Choroid plexus epithelial cell (primary cell): ENCODE results near the gene TTC39C.
A peak's percentile ranks its signal among the peaks of the same experiment; 100 is the strongest.

Source experiments
- DNase-seq: peaks from one replicate; pipeline ENCODE4 v3.0.0-alpha.2; 2010; ENCODE audit warnings: low read depth
- H3K4me3 ChIP-seq: 2 replicates; pipeline ENCODE4 v1.5.1; 2011; ENCODE audit warnings: low read depth, mild to moderate bottlenecking, control low read depth, low read length, moderate library complexity
- CTCF ChIP-seq: conservative IDR thresholded peaks from 2 replicates; pipeline ENCODE4 v1.5.1; 2011; ENCODE audit warnings: low read depth, mild to moderate bottlenecking, control low read depth, inconsistent platforms, low read length, moderate library complexity

The TTC39C gene

GRCh38 chr18:24063121-24063731 lies 48.7 kb downstream of the TTC39C start:
- peak; percentile 69 for DNase-seq
- H3K4me3 ChIP-seq, result no peak overlapping the region
- TF ChIP-seq CTCF, result no peak

GRCh38 chr18:24064391-24065100 lies 50.0 kb downstream of the TTC39C start:
- no peak overlapping the region for H3K4me3 ChIP-seq
- no peak for TF ChIP-seq CTCF
- DNase-seq, result no peak

- no peak for DNase-seq
- TF ChIP-seq CTCF, result no peak
- no peak overlapping the region for H3K4me3 ChIP-seq
These were observed 51.4 kb downstream of the TTC39C start for GRCh38 chr18:24065906-24066305.

GRCh38 chr18:24068945-24069693 lies 54.6 kb downstream of the TTC39C start:
- TF ChIP-seq CTCF, result no peak

GRCh38 chr18:24071029-24071428 lies 56.5 kb downstream of the TTC39C start:
- no peak for DNase-seq
- no peak for TF ChIP-seq CTCF
- H3K4me3 ChIP-seq, result no peak overlapping the region

More at GRCh38 chr18:24068945-24069693, 54.6 kb downstream of the TTC39C start:
- H3K4me3 ChIP-seq, result no peak overlapping the region
- DNase-seq, result no peak

GRCh38 chr18:24071779-24072178 lies 57.2 kb downstream of the TTC39C start:
- no peak for DNase-seq
- no peak for TF ChIP-seq CTCF
- H3K4me3 ChIP-seq, result no peak overlapping the region
